ENCODE data around the gene PLEKHH1. TPM values are rescaled to one million over a fixed set of nuclear protein-coding genes. Genes with fewer than 3 reads are reported as not detected.

PLEKHH1 gene
- total RNA-seq, 2 donors from 2014 or later: 59.9 to 61.1 TPM

- H3K27ac Mint-ChIP-seq: no peak overlapping the region
- TF ChIP-seq CTCF (conservative IDR thresholded peaks at IDR 0.05): no peak
- Histone ChIP-seq H3K36me3 (ENCODE audit: control insufficient read depth, insufficient read depth, low read length) (no peaks in the 10 kb centered on the region), H3K27me3 (ENCODE audit: control insufficient read depth, insufficient read depth, low read length, poor library complexity, severe bottlenecking) (no peaks in the 10 kb centered on the region), H3K4me3 (ENCODE audit: low read length) (no peak overlapping the region), H3K4me1 (ENCODE audit: control insufficient read depth, insufficient read depth, low read length) (no peaks in the 10 kb centered on the region), H3K9ac (ENCODE audit: extremely low read depth, low read length, poor library complexity, severe bottlenecking) (no peak overlapping the region), H3K27ac (ENCODE audit: low read depth, low read length) (no peak overlapping the region), H3K9me3 (ENCODE audit: control insufficient read depth, low read length) (peaks cover 12% of the 10 kb centered on the region)
- peaks cover 16% of the 10 kb centered on the region for H3K4me1 Mint-ChIP-seq
- no peak overlapping the region for H3K4me3 Mint-ChIP-seq
- DNase-seq: no peak
- peaks cover 13% of the 10 kb centered on the region for H3K9me3 Mint-ChIP-seq
- WGBS, 2 experiments (ENCODE audit: insufficient coverage in 1 of 2, insufficient read length in 1 of 2): 91% methylated on average over 3 of the region's 3 CpGs; no CpG with 5 or more reads in 1 of the 2 experiments
- no peaks in the 10 kb centered on the region for H3K27me3 Mint-ChIP-seq (ENCODE audit: insufficient read depth)
- H3K36me3 Mint-ChIP-seq (ENCODE audit: low read depth): peaks cover 6% of the 10 kb centered on the region
Measured at GRCh38 chr14:67492538-67492937, 40.6 kb upstream of the PLEKHH1 start.

GRCh38 chr14:67493092-67493717 is 39.9 kb upstream of the PLEKHH1 start:
- H3K27ac ChIP-seq (ENCODE audit: low read depth, low read length): no peak overlapping the region
- H3K27ac Mint-ChIP-seq: no peak overlapping the region
- H3K4me1 Mint-ChIP-seq: peaks cover 16% of the 10 kb centered on the region
- H3K9me3 Mint-ChIP-seq: peaks cover 13% of the 10 kb centered on the region
- no peaks in the 10 kb centered on the region for H3K27me3 ChIP-seq (ENCODE audit: control insufficient read depth, insufficient read depth, low read length, poor library complexity, severe bottlenecking)
- peaks cover 12% of the 10 kb centered on the region for H3K9me3 ChIP-seq (ENCODE audit: control insufficient read depth, low read length)
- no peak for TF ChIP-seq CTCF (conservative IDR thresholded peaks at IDR 0.05)
- peaks cover 6% of the 10 kb centered on the region for H3K36me3 Mint-ChIP-seq (ENCODE audit: low read depth)
- H3K4me3 ChIP-seq (ENCODE audit: low read length): no peak overlapping the region
- H3K27me3 Mint-ChIP-seq (ENCODE audit: insufficient read depth): no peaks in the 10 kb centered on the region
- H3K9ac ChIP-seq (ENCODE audit: extremely low read depth, low read length, poor library complexity, severe bottlenecking): no peak overlapping the region
- DNase-seq: no peak
- no peaks in the 10 kb centered on the region for H3K36me3 ChIP-seq (ENCODE audit: control insufficient read depth, insufficient read depth, low read length)
- 91 to 92% methylated on average over 7 to 8 of the region's 8 CpGs for WGBS, 2 experiments (ENCODE audit: insufficient coverage in 1 of 2, insufficient read length in 1 of 2)
- no peaks in the 10 kb centered on the region for H3K4me1 ChIP-seq (ENCODE audit: control insufficient read depth, insufficient read depth, low read length)
- H3K4me3 Mint-ChIP-seq: no peak overlapping the region

GRCh38 chr14:67495827-67496226 is 37.3 kb upstream of the PLEKHH1 start:
- Histone ChIP-seq H3K9ac (ENCODE audit: extremely low read depth, low read length, poor library complexity, severe bottlenecking) (no peak overlapping the region), H3K36me3 (ENCODE audit: control insufficient read depth, insufficient read depth, low read length) (no peaks in the 10 kb centered on the region), H3K4me3 (ENCODE audit: low read length) (no peak overlapping the region), H3K9me3 (ENCODE audit: control insufficient read depth, low read length) (peaks cover 12% of the 10 kb centered on the region), H3K4me1 (ENCODE audit: control insufficient read depth, insufficient read depth, low read length) (no peaks in the 10 kb centered on the region), H3K27me3 (ENCODE audit: control insufficient read depth, insufficient read depth, low read length, poor library complexity, severe bottlenecking) (no peaks in the 10 kb centered on the region), H3K27ac (ENCODE audit: low read depth, low read length) (no peak overlapping the region)
- Mint-ChIP-seq H3K36me3 (ENCODE audit: low read depth) (peaks cover 6% of the 10 kb centered on the region), H3K27ac (no peak overlapping the region), H3K9me3 (peaks cover 13% of the 10 kb centered on the region), H3K4me3 (no peak overlapping the region), H3K27me3 (ENCODE audit: insufficient read depth) (no peaks in the 10 kb centered on the region), H3K4me1 (peaks cover 12% of the 10 kb centered on the region)
- no peak for DNase-seq
- WGBS, 2 experiments (ENCODE audit: insufficient coverage in 1 of 2, insufficient read length in 1 of 2): 100% methylated on average over 1 of the region's 1 CpG
- TF ChIP-seq CTCF (conservative IDR thresholded peaks at IDR 0.05): no peak
